GM12801 (cell line): ENCODE data around the gene DDX52.

ENCODE experiments used
- TF ChIP-seq, protein P1 (sequence below): IDR thresholded peaks from one replicate; pipeline ENCODE4 v1.5.1; 2011; ENCODE audit warnings: control low read depth; ENCODE audit not compliant: insufficient read length; ENCODE audit errors: extremely low read depth

Gene DDX52, protein sequence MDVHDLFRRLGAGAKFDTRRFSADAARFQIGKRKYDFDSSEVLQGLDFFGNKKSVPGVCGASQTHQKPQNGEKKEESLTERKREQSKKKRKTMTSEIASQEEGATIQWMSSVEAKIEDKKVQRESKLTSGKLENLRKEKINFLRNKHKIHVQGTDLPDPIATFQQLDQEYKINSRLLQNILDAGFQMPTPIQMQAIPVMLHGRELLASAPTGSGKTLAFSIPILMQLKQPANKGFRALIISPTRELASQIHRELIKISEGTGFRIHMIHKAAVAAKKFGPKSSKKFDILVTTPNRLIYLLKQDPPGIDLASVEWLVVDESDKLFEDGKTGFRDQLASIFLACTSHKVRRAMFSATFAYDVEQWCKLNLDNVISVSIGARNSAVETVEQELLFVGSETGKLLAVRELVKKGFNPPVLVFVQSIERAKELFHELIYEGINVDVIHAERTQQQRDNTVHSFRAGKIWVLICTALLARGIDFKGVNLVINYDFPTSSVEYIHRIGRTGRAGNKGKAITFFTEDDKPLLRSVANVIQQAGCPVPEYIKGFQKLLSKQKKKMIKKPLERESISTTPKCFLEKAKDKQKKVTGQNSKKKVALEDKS

DNA sequence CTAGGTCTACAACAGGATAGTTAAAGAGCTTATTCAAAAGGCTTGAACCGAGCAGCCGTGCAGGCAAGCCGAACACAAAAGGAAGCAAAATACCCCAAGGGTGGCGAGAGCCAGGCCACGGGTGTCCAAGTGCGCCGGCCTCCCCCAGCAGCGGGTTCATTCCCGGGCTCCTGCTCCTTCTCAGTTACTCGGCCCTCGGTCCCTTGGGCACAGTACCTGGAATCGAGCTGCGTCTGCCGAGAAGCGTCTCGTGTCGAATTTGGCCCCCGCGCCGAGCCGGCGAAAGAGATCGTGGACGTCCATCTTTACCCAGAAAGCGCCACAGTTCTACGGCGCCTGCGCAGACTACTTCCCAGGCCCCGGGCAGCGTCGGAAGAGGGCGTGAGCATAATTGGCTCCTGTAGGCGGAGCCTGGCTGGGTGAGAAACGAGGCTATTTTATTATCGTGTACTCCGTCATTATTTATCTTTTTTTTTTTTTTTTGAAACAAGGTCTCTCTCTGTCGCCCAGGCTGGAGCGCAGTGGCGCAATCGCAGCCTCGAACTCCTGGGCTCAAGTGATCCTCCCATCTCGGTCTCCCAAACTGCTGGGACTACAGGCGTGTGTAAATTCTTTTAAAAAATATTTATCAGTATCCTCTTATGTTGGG lies at the start of gene DDX52:
Gene DDX52 (minus strand): TSS at position 329 of the 649 bp plus-strand sequence. CDS start 26 bp downstream, at position 303.
- TF ChIP-seq, protein P1, sequence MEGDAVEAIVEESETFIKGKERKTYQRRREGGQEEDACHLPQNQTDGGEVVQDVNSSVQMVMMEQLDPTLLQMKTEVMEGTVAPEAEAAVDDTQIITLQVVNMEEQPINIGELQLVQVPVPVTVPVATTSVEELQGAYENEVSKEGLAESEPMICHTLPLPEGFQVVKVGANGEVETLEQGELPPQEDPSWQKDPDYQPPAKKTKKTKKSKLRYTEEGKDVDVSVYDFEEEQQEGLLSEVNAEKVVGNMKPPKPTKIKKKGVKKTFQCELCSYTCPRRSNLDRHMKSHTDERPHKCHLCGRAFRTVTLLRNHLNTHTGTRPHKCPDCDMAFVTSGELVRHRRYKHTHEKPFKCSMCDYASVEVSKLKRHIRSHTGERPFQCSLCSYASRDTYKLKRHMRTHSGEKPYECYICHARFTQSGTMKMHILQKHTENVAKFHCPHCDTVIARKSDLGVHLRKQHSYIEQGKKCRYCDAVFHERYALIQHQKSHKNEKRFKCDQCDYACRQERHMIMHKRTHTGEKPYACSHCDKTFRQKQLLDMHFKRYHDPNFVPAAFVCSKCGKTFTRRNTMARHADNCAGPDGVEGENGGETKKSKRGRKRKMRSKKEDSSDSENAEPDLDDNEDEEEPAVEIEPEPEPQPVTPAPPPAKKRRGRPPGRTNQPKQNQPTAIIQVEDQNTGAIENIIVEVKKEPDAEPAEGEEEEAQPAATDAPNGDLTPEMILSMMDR = no peak

DNA sequence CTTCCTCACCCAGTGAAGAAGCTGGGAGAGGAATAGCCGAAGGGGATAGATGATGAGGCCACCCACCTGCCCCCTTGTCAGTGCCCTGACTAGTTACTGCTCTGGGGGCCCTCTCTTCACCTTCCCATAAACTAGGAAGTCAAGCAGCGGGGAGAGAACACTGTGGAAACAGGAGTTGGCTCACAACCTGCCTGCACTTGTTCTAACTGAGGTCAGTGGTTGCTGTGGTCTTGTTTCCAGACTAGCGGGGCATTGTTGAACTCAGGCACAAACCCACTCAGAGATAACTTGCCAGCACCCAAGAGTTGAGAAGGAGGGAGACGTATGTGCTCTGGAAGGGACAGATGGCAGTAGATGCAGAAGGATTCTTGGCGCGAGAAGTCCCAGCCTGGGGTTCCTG lies 48.6 kb upstream of the DDX52 start:
- TF ChIP-seq, protein P1 = no peak

DNA sequence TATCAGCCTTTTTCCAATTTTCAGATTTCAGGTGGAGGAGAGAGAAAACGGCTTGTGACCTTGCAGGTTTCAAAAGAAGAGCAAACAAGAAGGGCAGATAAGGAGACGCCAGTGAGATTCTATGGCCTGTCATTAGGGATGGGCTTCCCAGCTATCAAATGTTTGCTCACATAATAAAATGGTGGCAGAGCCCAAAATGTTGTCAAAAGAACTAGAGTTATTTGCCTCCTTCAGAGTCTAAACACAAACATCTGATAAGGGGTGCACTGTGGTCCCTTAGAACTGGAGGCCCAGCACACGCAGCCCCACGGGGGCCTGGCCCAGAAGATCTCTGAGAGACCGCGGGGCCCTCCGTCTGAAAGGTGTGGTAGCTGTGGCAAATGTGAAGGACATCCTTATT lies 46.1 kb upstream of the DDX52 start:
- TF ChIP-seq, protein P1 = no peak

DNA sequence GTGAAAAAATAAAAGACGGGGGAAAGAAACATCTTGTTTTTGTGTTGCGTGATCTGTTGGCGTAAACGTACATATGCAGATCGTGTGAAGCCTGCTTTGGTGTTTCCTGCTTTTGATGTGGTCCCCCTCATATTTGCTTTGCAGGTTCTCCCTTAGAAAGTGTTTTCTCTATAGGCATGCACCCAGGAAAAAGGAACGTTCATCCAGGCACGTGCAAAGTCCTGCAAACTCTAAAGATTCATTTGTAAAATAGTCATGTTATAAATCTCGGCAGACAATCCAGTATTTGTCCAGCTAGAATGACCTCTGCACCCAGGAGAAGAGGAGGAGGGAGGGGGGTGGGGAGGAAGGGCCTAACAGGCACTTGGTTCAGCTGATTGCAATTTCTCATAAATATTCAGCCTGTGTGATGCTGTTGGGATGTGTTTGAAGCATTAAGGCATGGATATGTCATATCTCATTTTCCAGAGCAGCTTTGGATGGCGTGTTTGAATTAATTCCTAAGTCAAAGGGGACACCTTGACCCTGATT lies 40.3 kb upstream of the DDX52 start:
- TF ChIP-seq, protein P1 = no peak

DNA sequence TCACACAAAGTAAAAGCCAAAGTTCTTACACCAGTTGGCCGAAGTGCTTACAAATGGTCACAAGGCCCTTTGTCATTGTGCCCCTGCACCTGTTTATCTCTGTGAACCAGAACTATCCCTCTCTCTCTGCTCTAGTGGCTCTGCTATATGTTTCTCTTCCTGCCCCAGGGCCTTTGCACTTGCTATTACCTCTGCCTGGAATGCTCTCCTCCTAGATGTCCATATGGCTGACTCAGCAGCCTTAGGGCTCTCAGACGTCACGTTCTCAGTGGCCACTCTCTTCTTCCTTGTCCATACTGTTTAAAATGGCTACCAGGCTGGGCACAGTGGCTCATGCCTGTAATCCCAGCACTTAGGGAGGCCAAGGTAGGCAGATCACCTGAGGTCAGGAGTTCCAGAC lies 38.8 kb upstream of the DDX52 start:
- TF ChIP-seq, protein P1 = no peak

DNA sequence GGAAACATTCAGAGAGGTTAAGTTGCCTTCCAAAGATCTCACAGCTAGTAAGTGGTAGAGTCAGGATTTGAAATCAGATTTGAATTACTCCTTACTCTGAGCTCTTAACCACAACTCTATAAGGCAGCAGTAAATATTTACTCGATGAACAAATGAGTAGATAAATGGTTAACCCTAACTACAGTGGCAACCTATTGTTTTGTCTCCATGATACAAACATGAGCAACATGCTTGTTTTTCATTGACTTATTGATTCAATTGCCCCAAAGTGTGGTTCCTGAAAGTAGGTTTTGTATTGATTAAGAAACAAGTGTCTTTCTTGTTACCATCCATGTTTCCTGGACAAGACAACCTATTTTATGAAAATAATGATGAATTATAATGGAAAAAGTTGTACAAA lies 34.8 kb upstream of the DDX52 start:
- TF ChIP-seq, protein P1 = no peak

DNA sequence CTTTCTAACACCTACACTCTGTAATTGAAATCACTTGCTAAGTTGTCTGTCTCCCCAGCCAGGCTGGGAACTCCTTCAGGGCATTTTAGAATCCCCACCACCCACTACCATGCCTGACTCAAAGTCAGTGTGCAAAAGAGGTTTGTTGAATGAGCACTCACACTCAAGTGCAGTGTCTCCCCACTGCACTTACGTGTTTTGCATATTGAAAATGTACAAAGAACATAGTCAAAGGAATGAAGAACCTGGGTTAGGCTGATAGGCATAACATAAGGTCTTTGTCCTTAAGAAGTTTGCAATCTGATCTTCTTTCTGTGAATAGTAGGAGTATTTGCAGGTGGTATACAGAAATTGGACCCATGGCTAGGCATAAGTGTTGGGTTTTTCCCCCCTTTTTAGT lies 33.8 kb upstream of the DDX52 start:
- TF ChIP-seq, protein P1 = no peak
